GM12878 (cell line): Measurements from ENCODE around the gene NEURL3. TPM values are rescaled to one million over a fixed set of nuclear protein-coding genes. Genes with fewer than 3 reads are reported as not detected.

ENCODE experiments used
- BHLHE40 ChIP-seq, 2 experiments: fragments of 450-650 bp in 1 of 2; IDR thresholded peaks; 2 replicates each; pipeline ENCODE4 v1.6.1; 2011 to 2017; ENCODE audit warnings: low read depth in 2 of 2, borderline replicate concordance in 1 of 2, improper control_type of control experiment in 1 of 2, low read length in 1 of 2, mild to moderate bottlenecking in 1 of 2
- HCFC1 ChIP-seq: fragments of 150-350 bp; IDR thresholded peaks from 2 replicates; pipeline ENCODE4 v1.6.1; 2014; ENCODE audit warnings: low read length
- MTA2 ChIP-seq: fragments of 450-650 bp; IDR thresholded peaks from 2 replicates; pipeline ENCODE4 v1.6.1; 2016; ENCODE audit warnings: low read depth, mild to moderate bottlenecking, moderate library complexity
- MYB ChIP-seq: fragments of 150-350 bp; IDR thresholded peaks from 2 replicates; pipeline ENCODE4 v1.6.1; 2014; ENCODE audit warnings: mild to moderate bottlenecking, low read depth, low read length, borderline replicate concordance
- SIX5 ChIP-seq: IDR thresholded peaks from 2 replicates; pipeline ENCODE4 v1.6.1; 2011; ENCODE audit warnings: mild to moderate bottlenecking, low read depth, low read length, moderate library complexity; ENCODE audit not compliant: severe bottlenecking
- SMAD1 ChIP-seq: fragments of 450-650 bp; IDR thresholded peaks from 2 replicates; pipeline ENCODE4 v1.6.1; 2018; ENCODE audit warnings: mild to moderate bottlenecking, low read depth; ENCODE audit not compliant: partially characterized antibody
- SPI1 ChIP-seq: IDR thresholded peaks from 2 replicates; pipeline ENCODE4 v1.6.1; 2011; ENCODE audit warnings: low read depth, mild to moderate bottlenecking, low read length, moderate library complexity, borderline replicate concordance; ENCODE audit not compliant: insufficient read depth
- TCF12 ChIP-seq: IDR thresholded peaks from 2 replicates; pipeline ENCODE4 v1.6.1; 2011; ENCODE audit warnings: low read depth, mild to moderate bottlenecking, low read length
- ZNF687 ChIP-seq: fragments of 450-650 bp; IDR thresholded peaks from 2 replicates; pipeline ENCODE4 v1.6.1; 2017; ENCODE audit warnings: mild to moderate bottlenecking, moderate library complexity
- polyA plus RNA-seq, 11 experiments: library from polyadenylated mRNA; depleted of rRNA in 4 of 11; unstranded in 6 of 11; stranded (reverse) in 5 of 11; fragments of >200 nt; fragmentation: Nextera tagmentation in 4 of 11; fragmentation: Illumina TruSeq in 1 of 11; extraction: Ambion mirVana in 4 of 11; extraction: Trizol in 1 of 11; gene quantifications; 1 replicate in 1 of 11; 2 replicates in 10 of 11; pipeline versions ENCODE4 v1.2.1 to v1.2.3, GENCODE V29; 2011 to 2016; ENCODE audit warnings: inconsistent platforms in 2 of 11, missing spikeins in 2 of 11, low read depth in 1 of 11
- total RNA-seq, 4 experiments: library from RNA; depleted of rRNA in 3 of 4; stranded (reverse); fragments of >200 nt in 3 of 4; fragmentation: Illumina TruSeq in 1 of 4; extraction: Trizol in 1 of 4; gene quantifications; 2 replicates each; pipeline versions ENCODE4 v1.2.1 to v1.2.3, GENCODE V29; 2013 to 2021
- TF ChIP-seq, protein P1 (sequence below): fragments of 150-350 bp; IDR thresholded peaks from 2 replicates; pipeline ENCODE4 v1.6.1; 2016; ENCODE audit warnings: low read depth, low read length
- TF ChIP-seq, protein P2 (sequence below): fragments of 450-650 bp; formaldehyde crosslinking; IDR thresholded peaks from 2 replicates; pipeline ENCODE4 v1.4.0; 2022; ENCODE audit warnings: mild to moderate bottlenecking, moderate library complexity

The NEURL3 gene
- total and polyA plus RNA-seq, 10 of the 15 experiments (the other 5 are each of a cell fraction or from before 2014, with no cell fraction given), result 0.03 to 6.3 (median 0.47) TPM

DNA sequence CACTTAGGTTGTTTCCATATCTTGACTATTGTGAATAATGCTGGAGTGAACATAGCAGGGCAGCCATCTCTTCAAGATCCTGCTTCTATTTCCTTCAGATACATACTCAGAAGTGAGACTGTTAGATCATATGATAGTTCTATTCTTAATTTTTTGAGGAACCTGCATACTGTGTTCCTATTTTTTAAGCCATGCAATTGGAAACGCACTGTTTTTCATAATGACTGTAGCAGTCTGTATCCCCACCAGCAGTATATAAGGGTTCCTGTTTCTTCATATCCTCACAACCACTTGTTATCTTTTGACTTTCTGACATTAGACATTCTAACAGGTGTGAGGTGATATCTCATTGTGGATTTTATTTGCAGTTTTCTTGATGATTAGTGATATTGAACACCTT lies 15.5 kb downstream of the NEURL3 start (continued):
- TF ChIP-seq, protein P1, sequence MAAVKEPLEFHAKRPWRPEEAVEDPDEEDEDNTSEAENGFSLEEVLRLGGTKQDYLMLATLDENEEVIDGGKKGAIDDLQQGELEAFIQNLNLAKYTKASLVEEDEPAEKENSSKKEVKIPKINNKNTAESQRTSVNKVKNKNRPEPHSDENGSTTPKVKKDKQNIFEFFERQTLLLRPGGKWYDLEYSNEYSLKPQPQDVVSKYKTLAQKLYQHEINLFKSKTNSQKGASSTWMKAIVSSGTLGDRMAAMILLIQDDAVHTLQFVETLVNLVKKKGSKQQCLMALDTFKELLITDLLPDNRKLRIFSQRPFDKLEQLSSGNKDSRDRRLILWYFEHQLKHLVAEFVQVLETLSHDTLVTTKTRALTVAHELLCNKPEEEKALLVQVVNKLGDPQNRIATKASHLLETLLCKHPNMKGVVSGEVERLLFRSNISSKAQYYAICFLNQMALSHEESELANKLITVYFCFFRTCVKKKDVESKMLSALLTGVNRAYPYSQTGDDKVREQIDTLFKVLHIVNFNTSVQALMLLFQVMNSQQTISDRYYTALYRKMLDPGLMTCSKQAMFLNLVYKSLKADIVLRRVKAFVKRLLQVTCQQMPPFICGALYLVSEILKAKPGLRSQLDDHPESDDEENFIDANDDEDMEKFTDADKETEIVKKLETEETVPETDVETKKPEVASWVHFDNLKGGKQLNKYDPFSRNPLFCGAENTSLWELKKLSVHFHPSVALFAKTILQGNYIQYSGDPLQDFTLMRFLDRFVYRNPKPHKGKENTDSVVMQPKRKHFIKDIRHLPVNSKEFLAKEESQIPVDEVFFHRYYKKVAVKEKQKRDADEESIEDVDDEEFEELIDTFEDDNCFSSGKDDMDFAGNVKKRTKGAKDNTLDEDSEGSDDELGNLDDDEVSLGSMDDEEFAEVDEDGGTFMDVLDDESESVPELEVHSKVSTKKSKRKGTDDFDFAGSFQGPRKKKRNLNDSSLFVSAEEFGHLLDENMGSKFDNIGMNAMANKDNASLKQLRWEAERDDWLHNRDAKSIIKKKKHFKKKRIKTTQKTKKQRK, result no peak
- TF ChIP-seq TCF12 (no peak), SPI1 (peak; percentile 36; the same call in 1 of the 2 replicates), SMAD1 (no peak), HCFC1 (no peak), SIX5 (no peak), MTA2 (no peak), BHLHE40 (IDR thresholded peaks at IDR 0.05; ENCODE audit: borderline replicate concordance in 1 of 2, low read depth in 2 of 2, low read length in 1 of 2) (0 out of 4 replicates have a peak, but pooled peaks of 1 of the 2 experiments have one; percentile 10), ZNF687 (no peak), MYB (no peak)
- TF ChIP-seq, protein P2, sequence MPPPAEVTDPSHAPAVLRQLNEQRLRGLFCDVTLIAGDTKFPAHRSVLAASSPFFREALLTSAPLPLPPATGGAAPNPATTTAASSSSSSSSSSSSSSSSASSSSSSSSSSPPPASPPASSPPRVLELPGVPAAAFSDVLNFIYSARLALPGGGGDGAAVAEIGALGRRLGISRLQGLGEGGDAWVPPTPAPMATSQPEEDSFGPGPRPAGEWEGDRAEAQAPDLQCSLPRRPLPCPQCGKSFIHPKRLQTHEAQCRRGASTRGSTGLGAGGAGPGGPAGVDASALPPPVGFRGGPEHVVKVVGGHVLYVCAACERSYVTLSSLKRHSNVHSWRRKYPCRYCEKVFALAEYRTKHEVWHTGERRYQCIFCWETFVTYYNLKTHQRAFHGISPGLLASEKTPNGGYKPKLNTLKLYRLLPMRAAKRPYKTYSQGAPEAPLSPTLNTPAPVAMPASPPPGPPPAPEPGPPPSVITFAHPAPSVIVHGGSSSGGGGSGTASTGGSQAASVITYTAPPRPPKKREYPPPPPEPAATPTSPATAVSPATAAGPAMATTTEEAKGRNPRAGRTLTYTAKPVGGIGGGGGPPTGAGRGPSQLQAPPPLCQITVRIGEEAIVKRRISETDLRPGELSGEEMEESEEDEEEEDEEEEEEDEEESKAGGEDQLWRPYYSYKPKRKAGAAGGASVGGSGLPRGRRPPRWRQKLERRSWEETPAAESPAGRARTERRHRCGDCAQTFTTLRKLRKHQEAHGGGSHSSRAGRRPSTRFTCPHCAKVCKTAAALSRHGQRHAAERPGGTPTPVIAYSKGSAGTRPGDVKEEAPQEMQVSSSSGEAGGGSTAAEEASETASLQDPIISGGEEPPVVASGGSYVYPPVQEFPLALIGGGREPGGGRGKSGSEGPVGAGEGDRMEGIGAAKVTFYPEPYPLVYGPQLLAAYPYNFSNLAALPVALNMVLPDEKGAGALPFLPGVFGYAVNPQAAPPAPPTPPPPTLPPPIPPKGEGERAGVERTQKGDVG, result no peak
- TF ChIP-seq, all 136 proteins: peak for 12
